ENCODE results near the gene WASHC1. TPM values are rescaled to one million over a fixed set of nuclear protein-coding genes. Genes with fewer than 3 reads are reported as not detected.

WASHC1 gene
- total RNA-seq, 1 donor from 2014 or later = 7.6 TPM

Other genes with a start within 250 kb of the WASHC1 start
- not detected for gene FOXD4, start 89.0 kb upstream of the WASHC1 start, total RNA-seq
- 19.4 TPM for gene ZNG1A, start 149.6 kb upstream of the WASHC1 start, total RNA-seq
- 18.4 TPM for gene DOCK8, start 185.4 kb upstream of the WASHC1 start, total RNA-seq

Data from vagina (tissue), 1 donor.